CD4-positive, alpha-beta T cell treated with Interleukin-15 for 1 hour (primary cell): Measurements from ENCODE around the gene GNA14.
"Not testable (repeated sequence)": the region's sequence is repeated elsewhere in the genome, so short reads cannot be mapped to it uniquely, and the experiment has no call there.

ENCODE experiments used
- DNase-seq: peaks from one replicate; pipeline ENCODE4 v3.0.0-alpha.2; 2020

GNA14 gene

DNA sequence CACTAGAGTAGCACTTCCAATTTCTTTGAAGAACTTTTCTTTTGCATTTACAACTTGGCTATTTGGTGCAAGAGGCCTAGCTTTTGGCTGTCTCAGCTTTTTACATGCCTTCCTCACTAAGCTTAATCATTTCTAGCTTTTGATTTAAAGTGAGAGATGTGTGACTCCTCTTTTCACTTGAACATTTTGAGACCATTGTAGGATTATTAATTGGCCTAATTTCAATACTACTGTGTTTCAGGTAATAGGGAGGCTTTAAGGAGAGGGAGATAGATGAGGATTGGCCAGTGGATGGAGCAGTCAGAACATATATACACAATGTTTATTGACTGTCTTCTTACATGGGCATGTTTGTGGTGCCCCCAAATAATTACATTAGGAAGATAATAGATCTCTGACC lies 161.7 kb downstream of the GNA14 start:
- no peak for DNase-seq

DNA sequence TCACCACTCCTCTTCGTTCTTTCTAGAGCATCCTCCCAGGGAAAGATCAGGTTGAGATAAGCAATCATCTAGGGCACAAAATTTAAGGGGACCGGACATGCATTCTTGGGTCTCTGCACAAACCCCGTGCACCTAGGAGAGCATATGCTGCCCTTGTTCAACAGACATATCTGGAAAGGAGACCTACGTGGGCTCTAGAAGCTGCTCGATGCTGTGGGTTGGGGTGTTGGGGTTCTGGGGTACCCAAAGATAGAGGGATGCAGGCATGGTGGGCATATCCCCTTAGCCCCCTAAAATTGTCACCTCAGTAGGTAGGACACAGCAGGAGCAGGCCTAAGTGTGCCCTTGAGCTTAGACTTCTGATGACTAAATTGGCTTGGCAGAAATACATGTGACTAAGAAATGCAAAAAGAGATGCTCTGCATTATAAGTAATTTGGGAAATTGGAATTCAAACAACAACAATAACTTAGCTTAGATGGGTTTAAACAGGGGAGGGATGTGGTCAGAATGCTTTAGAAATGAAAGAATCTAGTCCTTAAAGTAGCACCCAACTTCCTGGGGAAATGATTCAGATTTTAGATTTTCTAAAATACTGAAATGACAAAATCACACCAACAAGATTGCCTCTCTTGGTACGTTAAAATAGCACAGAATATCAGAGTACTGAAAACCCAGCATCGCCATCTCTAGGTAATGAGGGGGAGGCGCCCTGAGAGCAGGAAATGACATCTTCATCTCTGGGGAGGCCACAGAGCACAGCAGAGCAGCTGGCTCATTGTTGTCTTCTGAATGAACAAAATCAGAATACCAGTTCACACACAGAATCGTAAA lies 172.3 kb downstream of the GNA14 start:
- no peak for DNase-seq

DNA sequence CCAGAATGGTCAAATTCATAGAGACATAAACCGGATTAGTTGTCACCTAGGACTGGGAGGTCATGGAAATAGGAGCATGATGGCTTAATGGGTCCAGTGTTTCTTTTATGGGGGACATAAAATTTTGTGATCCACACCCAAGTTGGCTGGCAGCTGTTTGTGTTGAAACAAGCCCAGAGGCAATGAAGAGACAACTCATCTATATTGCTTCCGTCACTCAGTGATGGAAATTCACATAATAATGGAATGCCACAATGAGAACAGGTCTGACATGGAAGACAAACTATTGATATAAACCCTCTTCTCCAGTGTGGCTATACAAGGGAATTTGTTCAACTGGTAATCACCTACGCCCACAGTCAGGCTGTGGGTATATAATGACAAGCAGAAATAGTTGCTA lies 173.2 kb downstream of the GNA14 start:
- no peak for DNase-seq

DNA sequence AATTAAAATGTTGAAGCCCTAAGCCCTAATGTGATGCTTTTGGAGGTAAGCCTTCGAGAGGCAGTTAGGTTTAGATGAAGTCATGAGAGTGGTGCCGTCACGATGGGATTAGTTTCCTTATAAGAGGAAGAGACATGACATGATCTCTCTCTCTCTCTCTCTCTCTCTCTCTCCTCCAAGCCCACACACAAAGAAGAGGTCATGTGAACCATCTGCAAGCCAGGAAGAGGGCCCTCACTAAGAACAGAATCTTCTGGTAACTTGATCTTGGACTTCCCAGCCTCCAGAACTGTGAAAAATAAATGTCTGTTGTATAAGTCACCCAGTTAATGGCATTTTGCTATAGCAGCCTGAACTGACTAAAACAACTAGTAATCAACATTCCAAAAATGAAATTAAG lies 175.5 kb downstream of the GNA14 start:
- DNase-seq: no peak

DNA sequence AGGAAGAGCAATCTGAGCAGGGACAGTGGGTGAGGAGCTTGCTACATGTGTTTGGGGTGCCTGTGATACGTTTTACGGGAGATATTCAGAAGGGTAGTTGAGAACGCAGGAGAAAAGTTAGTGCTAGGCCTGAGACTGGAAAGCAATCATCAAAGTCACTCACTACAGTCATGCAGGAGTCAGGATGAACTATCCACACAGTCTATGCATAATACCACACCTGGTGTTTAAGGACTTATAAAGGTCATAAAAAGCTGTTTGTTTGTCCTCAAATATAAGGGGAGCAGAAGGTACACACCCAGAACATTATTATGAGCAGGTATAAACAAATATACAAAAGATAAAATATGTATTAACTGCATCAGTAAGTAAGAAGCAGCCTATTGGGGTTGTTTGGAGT lies 176.6 kb downstream of the GNA14 start:
- DNase-seq: no peak

DNA sequence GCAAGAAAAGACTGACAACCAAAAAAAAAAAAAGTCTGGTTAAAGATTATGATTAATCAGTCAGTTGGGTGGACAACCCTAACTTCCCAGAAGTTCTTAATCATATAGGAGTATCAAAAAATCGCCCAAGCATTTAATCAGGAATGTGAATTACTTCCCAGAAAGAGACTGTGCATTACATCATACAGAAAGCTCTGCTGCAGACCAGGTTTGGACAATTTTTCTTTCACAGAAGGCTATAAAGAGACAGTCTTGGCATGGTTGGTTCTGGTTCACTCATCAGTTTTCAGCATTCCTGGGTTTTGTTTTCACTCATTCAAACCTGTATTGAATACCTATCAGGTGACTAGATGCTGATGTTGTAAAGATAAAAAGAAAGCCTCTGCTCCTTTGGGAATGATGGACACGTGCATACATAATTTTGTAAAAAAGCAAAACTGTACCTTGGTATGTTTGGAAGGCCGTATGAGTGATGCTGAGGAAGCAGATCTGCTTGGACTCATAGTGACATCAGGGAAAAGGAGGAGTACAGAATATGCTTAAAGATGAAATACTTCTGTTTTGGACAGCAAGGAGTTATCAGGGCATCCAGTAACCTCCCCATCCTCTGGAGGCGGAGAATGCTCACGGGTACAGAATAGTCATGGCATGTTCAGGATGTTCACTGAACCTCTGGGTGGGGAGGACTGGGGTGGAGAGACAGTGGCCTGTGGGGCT lies 178.4 kb downstream of the GNA14 start:
- DNase-seq: no peak

DNA sequence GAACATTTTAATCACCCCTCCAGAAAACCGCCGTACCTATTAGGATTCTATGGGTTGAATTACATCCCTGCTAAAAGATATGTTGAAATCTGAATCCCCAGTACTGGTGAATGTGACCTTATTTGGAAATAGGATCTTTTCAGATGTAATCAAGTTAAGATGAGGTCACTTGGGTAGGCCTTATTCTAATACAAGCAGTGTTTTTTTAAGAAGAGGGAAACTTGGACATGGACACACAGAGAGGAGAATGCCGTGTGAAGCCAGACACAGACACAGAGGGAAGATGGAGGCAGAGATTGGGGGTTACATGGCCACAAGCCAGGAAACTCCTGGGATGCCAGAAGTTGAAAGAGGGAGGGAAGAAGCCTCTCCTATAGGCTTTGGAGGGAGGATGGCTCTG lies 183.5 kb downstream of the GNA14 start:
- DNase-seq: no peak

DNA sequence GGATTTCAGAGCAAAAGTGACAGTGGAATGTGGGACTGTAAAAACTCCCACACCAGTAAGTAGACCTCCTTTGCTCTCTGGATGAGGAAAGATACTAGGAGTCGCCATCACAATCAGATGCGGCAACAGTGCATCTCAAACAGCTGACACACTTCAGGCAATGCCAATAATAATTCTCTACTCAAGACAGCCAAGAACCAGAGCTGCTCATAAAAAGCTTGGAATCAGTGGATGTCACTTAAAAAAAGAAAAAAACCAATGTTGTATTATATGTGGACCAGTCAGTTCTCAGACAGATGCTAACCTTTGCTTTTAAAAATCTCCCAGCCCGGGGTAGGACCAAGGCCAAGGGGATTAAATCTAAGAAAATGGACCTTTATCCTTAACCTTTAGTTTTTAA lies 185.0 kb downstream of the GNA14 start:
- DNase-seq: no peak

DNA sequence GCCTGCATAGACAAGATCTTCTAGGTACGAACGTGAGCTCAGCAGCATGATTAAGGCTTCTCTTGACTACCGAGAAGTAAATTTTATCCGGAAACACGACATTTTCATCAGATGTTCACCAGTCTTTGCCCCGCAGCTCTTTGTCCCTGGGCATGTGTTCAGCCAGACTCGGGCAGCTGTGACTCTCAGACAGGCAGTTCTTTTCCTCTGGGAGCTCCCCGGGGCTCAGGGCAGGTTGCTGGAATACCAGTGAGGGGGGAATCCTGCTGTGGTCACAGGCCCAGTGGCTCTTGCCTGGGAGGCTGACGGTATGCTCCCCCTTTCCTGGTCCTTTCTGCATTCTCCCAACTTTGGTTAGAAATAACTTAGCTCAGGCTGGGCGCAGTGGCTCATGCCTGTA lies 186.1 kb downstream of the GNA14 start:
- DNase-seq: no peak

DNA sequence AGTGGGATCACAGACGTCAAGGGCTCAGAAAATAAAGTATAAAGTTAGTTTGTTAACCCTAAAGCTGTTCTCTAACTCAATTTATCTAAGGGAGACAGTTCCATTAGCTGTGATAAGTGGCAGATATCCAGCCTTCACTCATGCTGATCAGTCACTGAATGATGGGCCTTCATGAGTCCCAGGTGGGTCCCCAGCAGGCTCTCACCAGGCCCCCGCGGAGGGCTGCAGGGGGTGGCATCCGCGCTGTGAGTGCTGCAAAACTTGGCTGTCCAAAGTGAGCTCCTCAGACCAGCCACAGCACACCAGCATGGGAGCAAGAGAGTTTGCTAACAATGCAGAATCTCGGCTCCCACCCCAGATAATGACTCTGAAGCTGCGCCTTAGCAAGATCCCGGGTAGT lies 187.2 kb downstream of the GNA14 start:
- no peak for DNase-seq

DNA sequence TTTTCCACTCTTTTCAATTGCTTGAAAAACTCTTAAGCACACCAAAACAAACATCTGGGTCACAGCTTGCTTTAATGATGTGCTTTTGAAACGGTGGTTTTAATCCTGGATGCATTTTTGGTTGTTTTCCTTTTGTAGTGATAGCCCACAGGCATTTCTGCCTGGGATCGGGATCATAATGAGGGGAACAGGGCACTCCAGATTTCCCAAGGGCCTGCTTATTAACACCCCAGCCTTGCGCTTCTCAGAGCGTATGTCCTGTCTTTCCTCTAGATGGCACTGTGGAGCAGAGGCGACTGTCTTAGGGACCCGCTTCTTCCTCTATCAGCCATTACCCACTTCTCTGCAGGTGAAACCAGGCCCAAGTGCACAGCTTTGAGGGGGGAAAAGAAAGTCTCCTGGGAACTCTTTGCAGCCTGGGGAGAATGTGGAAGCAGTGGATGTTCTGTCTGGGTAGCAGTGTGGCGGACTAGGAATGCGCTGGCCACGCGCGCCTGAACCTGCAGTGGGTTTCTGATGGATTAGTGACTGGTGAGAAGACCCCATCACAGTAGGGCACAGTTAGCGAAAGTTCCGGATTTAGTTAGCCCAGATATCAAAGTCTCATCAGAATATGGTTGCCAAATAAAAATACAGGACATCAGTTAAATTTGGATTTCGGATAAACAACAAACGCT lies 190.1 kb downstream of the GNA14 start:
- DNase-seq: peak; percentile 60

DNA sequence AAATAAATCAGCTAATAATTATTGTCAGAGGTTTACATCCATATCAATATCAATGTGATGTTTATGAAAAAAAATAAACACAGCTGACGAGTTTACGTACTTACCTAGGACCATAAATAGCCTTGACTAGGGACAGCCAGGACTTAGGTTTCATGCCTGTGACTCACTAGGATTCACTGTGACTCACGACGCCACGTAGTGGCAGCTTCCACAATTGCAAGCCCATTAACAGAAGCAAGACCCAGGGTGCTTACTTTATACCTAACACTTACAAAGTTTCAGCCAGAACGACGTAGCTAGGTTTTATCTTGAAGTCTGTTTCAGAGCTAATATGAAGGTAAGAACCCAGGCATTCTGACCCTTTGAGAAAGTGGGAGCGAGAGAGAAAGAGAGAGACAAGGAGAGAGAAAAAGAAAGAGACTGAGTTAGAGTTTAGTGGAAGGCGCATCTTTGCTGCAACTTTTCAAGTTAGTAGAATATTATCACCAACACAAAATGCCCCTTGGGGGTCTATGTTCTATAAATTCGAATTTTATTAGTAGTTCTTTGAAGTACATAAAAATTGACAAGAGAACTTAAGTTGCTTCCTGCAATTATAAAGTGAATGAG lies 191.2 kb downstream of the GNA14 start:
- peak; percentile 72 for DNase-seq

DNA sequence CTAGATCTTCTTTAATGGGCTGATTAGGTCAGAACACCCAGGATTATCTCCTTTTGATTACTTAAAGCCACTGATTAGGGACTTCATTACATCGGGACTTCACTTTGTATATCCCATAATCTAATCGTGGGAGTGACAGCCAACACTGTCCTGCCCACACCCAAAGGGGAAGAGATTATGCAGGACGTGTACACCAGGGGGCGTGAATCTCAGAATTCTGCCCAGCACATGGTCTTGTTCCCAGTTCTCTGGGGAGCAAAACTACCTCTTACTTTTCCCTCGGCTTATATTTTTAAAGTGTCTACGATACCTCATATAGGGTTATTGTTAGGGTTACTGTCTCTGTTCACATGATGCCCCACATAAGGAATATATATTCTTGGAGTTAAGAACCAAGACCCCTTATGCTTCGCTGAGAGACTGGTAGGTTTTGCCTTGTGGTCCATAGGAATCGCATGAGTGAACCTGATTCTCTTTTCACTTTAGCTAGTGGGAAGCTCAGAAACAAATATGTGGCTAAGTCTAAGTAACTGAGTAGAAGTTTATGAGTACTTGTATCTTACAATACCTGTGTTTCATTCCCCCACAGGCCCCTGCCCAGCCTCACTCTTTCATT lies 192.7 kb downstream of the GNA14 start:
- DNase-seq: no peak

DNA sequence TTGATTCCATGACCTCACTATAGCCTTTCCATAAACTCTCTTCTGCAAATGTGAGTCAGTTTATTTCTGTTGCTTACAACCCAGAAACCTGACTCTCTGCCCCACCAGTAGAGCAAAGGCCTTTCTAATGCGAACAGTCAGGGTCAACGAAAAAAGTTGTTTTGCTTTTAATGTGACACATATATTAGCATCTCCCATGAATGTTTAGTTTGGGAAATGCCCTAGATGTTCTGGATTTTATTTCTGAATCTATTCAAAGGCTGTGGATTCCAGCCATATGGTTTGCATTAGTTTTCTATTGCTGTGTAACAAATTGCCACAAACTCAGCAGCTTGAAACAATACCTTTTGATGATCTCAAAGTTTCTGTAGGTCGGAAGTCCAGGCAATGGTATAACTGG lies 193.5 kb downstream of the GNA14 start:
- DNase-seq: no peak

DNA sequence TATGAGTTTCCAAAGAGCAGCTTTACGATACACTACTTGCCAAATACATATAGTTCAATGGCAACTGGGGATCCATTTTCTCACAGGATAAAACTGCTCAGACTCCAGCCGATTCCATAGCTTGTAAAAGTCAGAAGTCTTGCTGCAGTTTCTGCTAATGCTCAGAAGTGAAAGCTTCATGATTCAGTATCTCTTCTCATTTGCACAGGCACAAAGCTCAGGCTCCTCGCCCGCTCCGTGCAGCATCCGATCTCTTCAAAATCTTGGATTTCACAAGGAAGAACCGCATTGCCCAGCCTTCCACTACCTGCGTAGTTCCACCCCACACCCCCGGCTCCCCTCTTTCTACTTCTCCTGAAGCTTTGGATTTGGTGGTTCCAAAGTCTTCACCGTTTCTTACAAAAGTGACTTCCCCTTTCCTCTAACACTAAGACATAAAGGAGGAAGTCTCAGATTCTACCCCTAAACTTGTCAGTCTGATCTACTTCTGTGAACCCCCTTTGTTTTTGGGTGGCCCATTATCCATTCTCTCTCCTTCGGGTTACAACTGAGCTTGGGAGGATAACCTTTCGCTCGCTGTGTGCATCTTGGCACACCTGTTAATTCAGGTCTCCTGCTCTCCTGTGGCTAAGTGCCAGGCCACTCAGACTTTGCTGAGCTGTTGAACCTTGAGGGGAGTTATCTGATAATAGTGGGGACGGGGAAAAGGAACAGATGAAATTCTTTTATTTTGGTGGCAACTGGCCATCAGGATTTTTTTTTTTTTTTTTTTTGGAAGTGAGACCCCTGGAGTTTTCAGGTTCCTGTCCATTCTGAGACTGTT lies 194.1 kb downstream of the GNA14 start:
- no peak for DNase-seq

DNA sequence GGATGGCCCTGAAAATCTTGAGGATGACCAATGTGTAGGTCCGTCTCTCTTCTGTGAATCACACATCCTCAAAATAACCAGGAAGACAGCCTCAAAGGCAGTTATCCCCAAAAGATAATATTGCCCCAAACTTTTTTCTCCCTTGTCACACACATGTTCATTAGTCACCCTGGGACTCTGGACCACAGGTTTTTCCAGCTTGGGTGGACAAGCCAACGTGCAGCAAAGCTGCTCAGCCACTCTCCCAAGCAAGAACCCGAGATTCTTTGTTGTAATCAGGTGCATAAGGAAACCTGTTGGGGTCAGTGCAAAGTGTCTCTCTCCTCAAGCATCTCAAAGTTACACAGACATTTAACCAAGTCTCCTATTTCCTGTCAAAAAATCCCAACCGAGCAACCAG lies 196.6 kb downstream of the GNA14 start:
- DNase-seq: no peak

DNA sequence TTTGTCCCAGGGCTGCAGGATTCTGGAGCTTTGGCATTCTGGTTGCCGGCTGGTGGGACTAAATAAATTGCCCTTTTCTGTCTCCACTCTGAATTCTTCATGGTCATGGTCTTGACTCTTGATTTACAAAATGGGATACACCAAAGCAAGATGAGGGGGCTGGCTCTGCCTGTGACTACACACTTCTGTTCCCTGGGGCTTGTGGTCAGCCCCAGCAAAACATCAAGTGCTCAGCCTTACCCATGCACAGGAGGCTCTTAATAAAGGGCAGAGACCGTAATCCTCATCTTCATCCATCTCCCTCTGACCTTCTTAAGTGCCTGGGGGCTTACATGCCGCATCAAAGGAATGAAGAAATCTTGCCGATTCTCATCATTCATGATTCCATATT lies 198.0 kb downstream of the GNA14 start:
- no peak for DNase-seq

DNA sequence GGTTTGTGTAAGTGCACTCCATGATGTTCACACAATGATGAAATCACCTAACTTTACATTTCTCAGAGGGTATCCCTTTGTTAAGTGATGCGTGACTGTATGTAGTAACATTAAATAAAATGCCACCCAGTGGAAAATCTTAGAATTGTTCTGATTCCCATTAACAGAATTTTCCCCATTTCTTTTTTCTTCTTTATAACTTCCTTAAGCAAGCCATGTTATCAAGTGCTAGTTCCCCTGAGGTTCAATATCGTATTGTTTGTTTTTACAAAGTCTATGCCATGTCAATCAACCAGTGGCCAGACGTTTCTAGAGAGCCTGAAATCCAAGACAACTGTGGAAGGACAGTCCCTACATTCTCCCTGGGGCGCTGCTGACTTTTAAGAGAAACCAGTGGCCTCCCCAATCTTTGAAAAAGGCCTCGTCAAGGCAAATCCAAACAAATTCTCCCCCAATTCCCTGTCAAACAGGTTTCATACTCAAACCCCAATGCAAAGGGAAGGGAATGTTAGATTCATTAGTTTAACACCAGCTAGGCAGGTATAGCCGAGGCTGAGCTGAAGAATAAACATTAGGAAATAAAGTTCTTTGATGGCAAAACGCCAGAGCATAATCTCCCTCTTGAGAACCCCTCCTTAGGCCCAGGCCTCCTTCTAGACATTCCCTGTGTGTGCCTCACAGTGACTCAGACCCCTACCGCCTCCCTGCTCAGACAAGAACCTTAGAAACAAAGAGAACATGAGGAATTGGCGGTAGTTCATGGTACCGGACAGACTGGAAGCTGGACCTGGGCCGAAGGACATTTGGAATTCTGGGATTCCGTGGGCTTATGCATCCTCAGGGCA lies 198.7 kb downstream of the GNA14 start:
- no peak for DNase-seq

DNA sequence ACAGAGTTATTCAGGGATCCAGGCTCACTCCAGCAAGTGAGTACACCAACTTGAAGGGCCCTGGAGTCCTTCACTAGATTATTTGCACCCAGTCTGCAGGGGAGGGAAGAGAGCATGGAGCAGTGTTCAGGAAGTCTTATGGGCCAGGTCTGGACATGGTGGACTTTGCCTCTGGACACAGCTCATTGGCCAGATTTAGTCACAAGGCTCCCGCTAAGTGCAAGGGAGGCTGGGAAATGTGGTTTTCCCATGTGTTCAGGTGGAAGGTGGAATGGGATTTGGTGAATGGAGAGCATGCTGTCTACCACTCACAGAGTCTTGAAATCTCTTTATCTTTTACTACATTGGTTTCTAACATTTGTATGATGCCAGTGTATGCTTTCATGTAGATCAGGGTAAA lies 200.5 kb downstream of the GNA14 start:
- no peak for DNase-seq

DNA sequence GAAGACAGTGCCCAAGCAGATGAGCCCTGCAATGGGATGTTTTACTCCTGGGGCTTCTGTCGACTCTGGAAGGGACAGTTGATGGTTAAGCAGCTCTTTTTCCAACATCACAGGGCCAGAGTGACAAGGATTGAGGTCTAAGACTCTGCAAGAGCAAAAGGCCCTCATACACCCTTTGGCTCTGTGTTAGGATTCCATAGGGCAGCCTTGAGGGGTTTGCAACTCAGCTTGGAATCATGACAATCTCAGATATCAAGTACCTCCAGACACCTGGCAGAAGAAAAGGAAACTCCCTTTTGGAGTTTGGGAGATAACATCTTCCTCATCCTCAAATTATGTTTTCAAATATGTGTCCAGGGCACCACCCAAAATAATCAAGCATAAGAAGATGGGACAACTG lies 205.7 kb downstream of the GNA14 start:
- no peak for DNase-seq

DNA sequence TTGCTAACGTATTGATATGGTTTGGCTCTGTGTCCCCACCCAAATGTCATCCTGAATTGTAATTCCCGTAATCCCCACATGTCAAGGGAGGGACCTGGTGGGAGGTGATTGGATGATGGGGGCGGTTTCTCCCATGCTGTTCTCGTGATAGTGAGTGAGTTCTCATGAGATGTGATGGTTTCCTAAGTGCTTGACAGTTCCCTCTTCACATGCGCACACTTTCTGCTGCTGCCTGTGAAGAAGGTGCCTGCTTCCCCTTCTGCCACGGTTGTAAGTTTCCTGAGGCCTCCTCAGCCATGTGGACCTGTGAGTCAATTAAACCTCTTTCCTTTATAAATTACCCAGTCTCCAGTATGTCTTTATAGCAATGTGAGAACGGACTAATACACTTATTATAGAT lies 207.0 kb downstream of the GNA14 start:
- not testable (repeated sequence) for DNase-seq
